A549 (cell line): ENCODE results near the gene DOLPP1. TPM values are rescaled to one million over a fixed set of nuclear protein-coding genes. Genes with fewer than 3 reads are reported as not detected.

Experiments used
- polyA plus RNA-seq, 4 experiments: library from polyadenylated mRNA; depleted of rRNA in 3 of 4; stranded (reverse); fragments of >200 nt; fragmentation: RNase III in 1 of 4; extraction: RNeasy Plus Mini Kit Qiagen cat#74134 plus additional on column Dnase treatment in 1 of 4; gene quantifications; 2 replicates in 3 of 4; 3 replicates in 1 of 4; pipeline ENCODE4 v1.2.3, GENCODE V29; 2011 to 2017

The DOLPP1 gene
- polyA plus RNA-seq, 2 of the 4 experiments (the other 2 are of a cell fraction): 23.5 to 25.6 TPM

Other genes with a start within 250 kb of the DOLPP1 start
- gene KYAT1, start 199.2 kb upstream of the DOLPP1 start, polyA plus RNA-seq (2011; rRNA removed): 10.0 and 12.2 TPM in 2 replicates
- 8.1 to 9.6 TPM (median 8.4 TPM) in 3 replicates for gene KYAT1, start 199.2 kb upstream of the DOLPP1 start, polyA plus RNA-seq (2017; fragmentation: RNase III; extraction: RNeasy Plus Mini Kit Qiagen cat#74134 plus additional on column Dnase treatment)
- gene LRRC8A, start 199.0 kb upstream of the DOLPP1 start, polyA plus RNA-seq (2011; rRNA removed): 25.9 and 29.2 TPM in 2 replicates
- gene LRRC8A, start 199.0 kb upstream of the DOLPP1 start, polyA plus RNA-seq (2017; fragmentation: RNase III; extraction: RNeasy Plus Mini Kit Qiagen cat#74134 plus additional on column Dnase treatment): 22.6 to 23.1 TPM (median 22.9 TPM) in 3 replicates
- 0.12 TPM in 1 of 2 replicates, not detected in the other for gene PHYHD1, start 160.1 kb upstream of the DOLPP1 start, polyA plus RNA-seq (2011; rRNA removed)
- gene PHYHD1, start 160.1 kb upstream of the DOLPP1 start, polyA plus RNA-seq (2017; fragmentation: RNase III; extraction: RNeasy Plus Mini Kit Qiagen cat#74134 plus additional on column Dnase treatment): 0.12 TPM in 1 of 3 replicates, not detected in the others
- 25.4 and 27.8 TPM in 2 replicates for gene DOLK, start 133.5 kb upstream of the DOLPP1 start, polyA plus RNA-seq (2011; rRNA removed)
- 19.9 to 22.8 TPM (median 22.2 TPM) in 3 replicates for gene DOLK, start 133.5 kb upstream of the DOLPP1 start, polyA plus RNA-seq (2017; fragmentation: RNase III; extraction: RNeasy Plus Mini Kit Qiagen cat#74134 plus additional on column Dnase treatment)
- 52.3 and 62.1 TPM in 2 replicates for gene NUP188, start 133.4 kb upstream of the DOLPP1 start, polyA plus RNA-seq (2011; rRNA removed)
- 29.2 to 37.9 TPM (median 33.2 TPM) in 3 replicates for gene NUP188, start 133.4 kb upstream of the DOLPP1 start, polyA plus RNA-seq (2017; fragmentation: RNase III; extraction: RNeasy Plus Mini Kit Qiagen cat#74134 plus additional on column Dnase treatment)
- 28.3 and 30.0 TPM in 2 replicates for gene SH3GLB2, start 52.8 kb upstream of the DOLPP1 start, polyA plus RNA-seq (2011; rRNA removed)
- gene SH3GLB2, start 52.8 kb upstream of the DOLPP1 start, polyA plus RNA-seq (2017; fragmentation: RNase III; extraction: RNeasy Plus Mini Kit Qiagen cat#74134 plus additional on column Dnase treatment): 40.2 to 42.6 TPM (median 40.6 TPM) in 3 replicates
- gene MIGA2, start 44.5 kb upstream of the DOLPP1 start, polyA plus RNA-seq (2011; rRNA removed): 6.3 and 6.4 TPM in 2 replicates
- 12.8 to 16.1 TPM (median 15.1 TPM) in 3 replicates for gene MIGA2, start 44.5 kb upstream of the DOLPP1 start, polyA plus RNA-seq (2017; fragmentation: RNase III; extraction: RNeasy Plus Mini Kit Qiagen cat#74134 plus additional on column Dnase treatment)
- 20.5 and 20.8 TPM in 2 replicates for gene CRAT, start 29.7 kb downstream of the DOLPP1 start, polyA plus RNA-seq (2011; rRNA removed)
- gene CRAT, start 29.7 kb downstream of the DOLPP1 start, polyA plus RNA-seq (2017; fragmentation: RNase III; extraction: RNeasy Plus Mini Kit Qiagen cat#74134 plus additional on column Dnase treatment): 22.7 to 26.2 TPM (median 26.0 TPM) in 3 replicates
- 140 and 149 TPM in 2 replicates for gene PTPA, start 30.3 kb downstream of the DOLPP1 start, polyA plus RNA-seq (2011; rRNA removed)
- 140 to 167 TPM (median 161 TPM) in 3 replicates for gene PTPA, start 30.3 kb downstream of the DOLPP1 start, polyA plus RNA-seq (2017; fragmentation: RNase III; extraction: RNeasy Plus Mini Kit Qiagen cat#74134 plus additional on column Dnase treatment)
- 16.8 and 25.1 TPM in 2 replicates for gene IER5L, start 97.2 kb downstream of the DOLPP1 start, polyA plus RNA-seq (2011; rRNA removed)
- 47.9 to 67.5 TPM (median 54.9 TPM) in 3 replicates for gene IER5L, start 97.2 kb downstream of the DOLPP1 start, polyA plus RNA-seq (2017; fragmentation: RNase III; extraction: RNeasy Plus Mini Kit Qiagen cat#74134 plus additional on column Dnase treatment)